Activated CD8-positive, alpha-beta T cell treated with anti-CD3 and anti-CD28 coated beads, Interleukin-2, amount 10 ng/mL, durations not matched to agents 7 days and 5 days (primary cell): ENCODE data around the gene MYORG. TPM values are rescaled to one million over a fixed set of nuclear protein-coding genes. Genes with fewer than 3 reads are reported as not detected.
"Not testable (repeated sequence)": the region's sequence is repeated elsewhere in the genome, so short reads cannot be mapped to it uniquely, and the experiment has no call there.

Source experiments
- ATAC-seq: fragments of 150-1000 bp; cut with Tn5 transposase; one replicate; pipeline ENCODE4 v1.10.0; 2021; ENCODE audit warnings: moderate library complexity
- CTCF ChIA-PET: fragments of 350-600 bp; sonication (Branson Sonifier 250); formaldehyde crosslinking; loops from one replicate; lab custom pipeline; 2021; ENCODE audit warnings: antibody characterized with exemption; lab: Charles Lee
- POLR2A ChIA-PET: fragments of 350-600 bp; sonication (Branson Sonifier 250); formaldehyde crosslinking; loops from one replicate; lab custom pipeline; 2021; ENCODE audit warnings: antibody characterized with exemption; lab: Charles Lee
- DNase-seq: peaks from one replicate; pipeline ENCODE4 v3.0.0-alpha.2; 2020
- H3K27ac Mint-ChIP-seq: one replicate; pipeline ENCODE4 v1.8.0; 2021; ENCODE audit warnings: mild to moderate bottlenecking, mixed read lengths
- H3K27me3 Mint-ChIP-seq: one replicate; pipeline ENCODE4 v1.8.0; 2021; ENCODE audit warnings: low read depth, mixed read lengths
- H3K36me3 Mint-ChIP-seq: one replicate; pipeline ENCODE4 v1.8.0; 2021; ENCODE audit warnings: low read depth, mixed read lengths
- H3K4me1 Mint-ChIP-seq: one replicate; pipeline ENCODE4 v1.8.0; 2021; ENCODE audit warnings: low read depth, mixed read lengths
- H3K4me3 Mint-ChIP-seq: one replicate; pipeline ENCODE4 v1.8.0; 2021; ENCODE audit warnings: mild to moderate bottlenecking, mixed read lengths
- H3K9me3 Mint-ChIP-seq: one replicate; pipeline ENCODE4 v1.8.0; 2022; ENCODE audit warnings: mixed read lengths; ENCODE audit not compliant: insufficient read depth
- total RNA-seq, 2 experiments: library from RNA; stranded (reverse); gene quantifications; one replicate each; pipeline ENCODE4 v1.2.3, GENCODE V29; 2021

MYORG gene
- total RNA-seq, 2 experiments from 2014 or later, result 8.8 to 9.1 TPM

DNA sequence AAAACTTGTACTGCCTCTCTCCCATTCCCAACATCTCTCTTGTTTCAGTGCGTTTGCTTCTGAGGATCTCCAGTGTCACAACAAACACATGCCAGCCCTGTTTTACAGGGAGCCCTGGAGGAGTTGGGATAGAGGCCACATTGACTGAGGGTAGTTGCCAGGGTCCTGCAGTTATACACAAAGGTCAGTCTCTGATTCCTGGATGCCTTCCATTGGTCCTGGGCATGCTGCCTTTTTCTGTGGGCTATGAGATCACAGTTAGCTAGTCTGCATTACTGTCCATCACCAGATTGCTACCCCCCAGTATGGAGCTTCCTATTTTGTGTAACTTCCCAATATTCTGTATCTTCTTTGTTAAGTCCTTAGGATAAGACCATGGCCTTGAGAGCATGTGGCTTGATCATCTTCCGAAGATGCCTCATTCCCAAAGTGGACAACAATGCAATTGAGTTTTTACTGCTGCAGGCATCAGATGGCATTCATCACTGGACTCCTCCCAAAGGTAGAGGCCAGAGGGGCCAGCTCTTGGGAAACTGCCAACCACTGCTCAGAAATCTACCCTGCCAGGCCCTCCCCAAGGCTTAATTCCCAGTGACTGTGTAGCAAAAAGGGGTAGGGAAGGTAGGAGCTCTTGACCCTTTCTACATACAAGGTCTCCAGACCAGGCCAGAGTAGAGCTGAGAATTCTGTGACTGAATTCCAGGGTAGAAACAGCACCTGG lies 37.9 kb downstream of the MYORG start:
- Mint-ChIP-seq H3K27me3 (no peaks in the 10 kb centered on the region), H3K9me3 (no peaks in the 10 kb centered on the region), H3K4me3 (no peak overlapping the region), H3K4me1 (no peaks in the 10 kb centered on the region), H3K27ac (no peak overlapping the region), H3K36me3 (peaks cover 29% of the 10 kb centered on the region)
- DNase-seq, result no peak
- ATAC-seq, result no peak
- POLR2A ChIA-PET, result interaction anchor here (0.6 to 1.0 kb wide), 2 partner anchors 8 to 40 kb away, joined by 3 read pairs; no protein-coding TSS in a partner anchor
- CTCF ChIA-PET, result interaction anchor here (0.7 to 10.6 kb wide), 2 partner anchors 11 to 38 kb away, joined by 3 to 193 read pairs; partner anchors contain the start of gene MYORG

DNA sequence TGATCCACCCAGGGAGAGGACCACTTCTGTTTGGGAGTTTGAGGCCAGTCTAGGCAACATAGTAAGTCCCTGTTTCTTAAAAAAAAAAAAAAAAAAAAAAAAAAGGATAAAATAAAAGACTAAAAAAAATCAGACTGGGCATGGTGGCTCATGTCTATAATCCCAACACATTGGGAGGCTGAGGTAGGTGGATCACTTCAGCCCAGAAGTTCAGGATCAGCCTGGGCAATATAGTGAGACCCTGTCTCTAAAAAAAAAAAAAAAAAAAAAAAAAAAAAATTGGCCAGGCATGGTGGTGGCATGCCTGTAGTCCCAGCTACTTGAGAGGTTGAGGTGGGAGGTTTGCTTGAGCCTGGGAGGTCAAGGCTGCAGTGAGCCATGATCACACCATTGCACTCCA lies 38.6 kb downstream of the MYORG start:
- POLR2A ChIA-PET, result interaction anchor here (0.6 to 1.0 kb wide), 2 partner anchors 8 to 41 kb away, joined by 3 read pairs; no protein-coding TSS in a partner anchor
- CTCF ChIA-PET, result interaction anchor here (10.6 kb wide), 1 partner anchor 39 kb away, joined by 193 read pairs; the partner anchor contains the start of gene MYORG
- H3K36me3 Mint-ChIP-seq, result peaks cover 24% of the 10 kb centered on the region

DNA sequence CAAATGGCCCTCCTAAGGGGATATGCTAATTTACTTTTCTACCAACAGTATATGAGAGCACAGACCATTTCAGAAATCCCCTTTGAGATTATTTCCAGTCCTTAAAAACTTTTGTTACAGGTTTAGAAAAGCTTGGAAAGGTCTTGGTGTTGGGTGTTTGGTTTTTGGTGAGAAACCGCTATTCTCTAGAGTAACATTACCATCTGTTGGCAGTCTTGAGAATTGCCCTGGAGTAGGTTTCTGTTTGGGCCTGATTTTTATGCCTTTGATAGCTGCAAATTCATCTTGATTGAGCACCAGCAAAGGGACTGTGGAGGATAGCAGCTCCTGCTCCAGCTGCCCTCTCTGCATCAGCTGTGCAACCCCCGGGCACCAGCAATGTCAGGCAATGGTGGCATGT lies 39.3 kb downstream of the MYORG start:
- H3K4me1 Mint-ChIP-seq, result no peaks in the 10 kb centered on the region
- no peak overlapping the region for H3K4me3 Mint-ChIP-seq
- H3K9me3 Mint-ChIP-seq, result no peaks in the 10 kb centered on the region
- DNase-seq, result no peak
- no peak overlapping the region for H3K27ac Mint-ChIP-seq
- CTCF ChIA-PET, result interaction anchor here (10.6 kb wide), 1 partner anchor 40 kb away, joined by 193 read pairs; the partner anchor contains the start of gene MYORG
- no peaks in the 10 kb centered on the region for H3K27me3 Mint-ChIP-seq
- no peak for ATAC-seq
- H3K36me3 Mint-ChIP-seq, result peaks cover 23% of the 10 kb centered on the region
- POLR2A ChIA-PET, result interaction anchor here (0.9 kb wide), 1 partner anchor 44 kb away, joined by 3 read pairs; no protein-coding TSS in a partner anchor

More for the DNA sequence above, 38.6 kb downstream of the MYORG start:
- not testable (repeated sequence) for H3K4me3 Mint-ChIP-seq, H3K4me1 Mint-ChIP-seq, H3K27me3 Mint-ChIP-seq, DNase-seq, H3K9me3 Mint-ChIP-seq, ATAC-seq, H3K27ac Mint-ChIP-seq

DNA sequence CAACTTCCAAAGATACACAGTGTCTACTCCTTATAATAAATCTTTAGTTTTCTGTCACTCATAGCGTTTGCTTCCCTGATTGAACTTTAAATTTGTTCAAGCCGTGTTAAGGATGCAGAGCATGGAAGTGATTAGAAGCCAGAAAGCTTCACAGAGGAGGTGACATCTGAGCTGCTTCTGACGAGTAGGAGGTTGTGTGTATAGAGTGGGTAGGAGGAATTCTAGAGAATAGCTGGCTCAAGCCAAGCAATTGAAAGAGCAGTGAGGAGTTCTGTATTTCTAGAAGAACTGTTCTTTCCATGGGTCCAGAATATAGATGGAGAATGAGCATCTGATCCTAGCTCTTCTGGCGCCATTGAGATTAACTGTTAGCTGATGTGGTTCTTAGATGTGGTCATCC lies 41.3 kb downstream of the MYORG start:
- H3K36me3 Mint-ChIP-seq, result peaks cover 17% of the 10 kb centered on the region
- peaks cover 10% of the 10 kb centered on the region for H3K4me1 Mint-ChIP-seq
- no peaks in the 10 kb centered on the region for H3K27me3 Mint-ChIP-seq
- no peak overlapping the region for H3K27ac Mint-ChIP-seq
- ATAC-seq (no peak), DNase-seq (no peak)
- no peaks in the 10 kb centered on the region for H3K9me3 Mint-ChIP-seq
- ChIA-PET CTCF (interaction anchor here (1.0 to 10.6 kb wide), 3 partner anchors 42 to 80 kb away, joined by 3 to 193 read pairs (median 24); partner anchors contain the start of gene MYORG), POLR2A (interaction anchor here (1.6 kb wide), 1 partner anchor 9 kb away, joined by 5 read pairs; no protein-coding TSS in a partner anchor)
- no peak overlapping the region for H3K4me3 Mint-ChIP-seq

DNA sequence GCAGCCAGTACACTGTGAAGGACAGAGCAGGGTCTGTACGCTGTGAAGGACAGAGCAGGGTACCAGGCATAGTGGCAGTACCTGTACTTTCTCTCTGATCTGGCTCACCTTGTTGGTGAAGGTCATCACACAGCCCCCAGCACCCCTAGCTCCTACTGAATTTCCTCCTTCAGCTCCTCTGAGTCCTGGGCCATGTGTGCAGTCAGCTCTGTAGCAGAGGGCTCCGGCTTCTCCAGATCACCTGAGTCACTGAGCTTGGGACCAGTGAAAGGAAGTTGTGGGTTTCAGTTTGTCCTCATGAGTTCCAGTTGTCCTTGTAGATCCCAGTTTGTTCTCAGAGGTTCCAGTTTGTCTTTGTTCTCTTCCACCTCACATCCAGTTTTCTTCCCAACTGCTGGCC lies 41.8 kb downstream of the MYORG start:
- ATAC-seq (no peak), DNase-seq (no peak)
- H3K36me3 Mint-ChIP-seq, result peaks cover 16% of the 10 kb centered on the region
- no peaks in the 10 kb centered on the region for H3K27me3 Mint-ChIP-seq
- H3K4me1 Mint-ChIP-seq, result peaks cover 13% of the 10 kb centered on the region
- H3K9me3 Mint-ChIP-seq, result no peaks in the 10 kb centered on the region
- CTCF ChIA-PET, result interaction anchor here (1.2 to 10.6 kb wide), 4 partner anchors 42 to 83 kb away, joined by 3 to 193 read pairs (median 14); partner anchors contain the start of gene MYORG
- no peak overlapping the region for H3K4me3 Mint-ChIP-seq
- POLR2A ChIA-PET, result interaction anchor here (0.6 to 1.6 kb wide), 3 partner anchors 10 to 156 kb away, joined by 3 to 7 read pairs (median 5); no protein-coding TSS in a partner anchor
- H3K27ac Mint-ChIP-seq, result no peak overlapping the region

DNA sequence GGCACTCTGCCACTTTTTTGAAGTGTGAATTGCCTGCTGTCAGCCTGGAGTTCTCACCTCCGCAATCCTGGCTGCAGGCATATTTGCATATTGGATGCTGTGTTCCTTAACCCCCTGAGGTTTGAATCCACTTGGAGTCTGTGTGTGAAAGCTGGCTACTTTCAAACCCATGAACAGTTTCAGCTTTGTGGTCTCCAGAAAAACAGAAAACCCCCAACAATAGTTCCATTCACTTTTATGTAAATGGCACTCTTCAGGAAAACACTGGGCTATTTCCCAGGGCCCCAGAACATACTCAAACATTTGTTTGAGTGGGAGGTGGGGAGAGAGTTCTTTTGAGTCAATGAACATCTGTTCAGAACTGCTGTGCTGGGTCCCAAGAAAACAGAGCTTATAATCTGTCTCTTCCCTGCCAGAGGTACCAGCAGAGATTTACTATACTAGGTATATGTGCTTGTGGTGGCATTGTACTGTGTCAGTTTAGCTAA lies 42.3 kb downstream of the MYORG start:
- Mint-ChIP-seq H3K27me3 (no peaks in the 10 kb centered on the region), H3K4me3 (no peak overlapping the region), H3K9me3 (no peaks in the 10 kb centered on the region), H3K36me3 (peaks cover 17% of the 10 kb centered on the region), H3K27ac (no peak overlapping the region), H3K4me1 (peaks cover 13% of the 10 kb centered on the region)
- ChIA-PET CTCF (interaction anchor here (0.6 to 10.6 kb wide), 5 partner anchors 32 to 82 kb away, joined by 3 to 193 read pairs (median 4); partner anchors contain the start of gene MYORG), POLR2A (interaction anchor here (0.6 to 2.0 kb wide), 4 partner anchors 10 to 156 kb away, joined by 3 to 7 read pairs (median 4); no protein-coding TSS in a partner anchor)
- ATAC-seq (no peak), DNase-seq (no peak)

DNA sequence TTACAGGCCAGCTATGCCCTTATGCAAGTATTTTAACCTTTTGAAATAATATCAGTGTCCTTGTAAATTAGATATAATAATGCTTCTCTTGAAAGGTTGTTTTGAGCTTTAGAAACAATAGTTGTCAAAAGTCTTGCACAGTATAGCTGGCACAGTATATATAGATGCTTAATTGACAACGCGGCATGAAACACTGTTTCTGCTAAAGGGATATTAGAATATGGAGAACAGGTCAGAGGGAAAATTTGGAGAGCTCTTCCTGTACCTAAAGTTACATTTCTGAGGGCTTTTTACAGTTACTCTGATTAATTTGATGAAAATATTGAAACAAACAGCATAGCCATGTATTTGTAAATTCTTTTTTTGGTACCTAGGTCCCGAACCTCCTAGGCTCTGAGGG lies 42.9 kb downstream of the MYORG start:
- POLR2A ChIA-PET, result interaction anchor here (1.4 to 2.0 kb wide), 3 partner anchors 11 to 47 kb away, joined by 4 to 7 read pairs (median 5); no protein-coding TSS in a partner anchor
- peaks cover 12% of the 10 kb centered on the region for H3K36me3 Mint-ChIP-seq
- DNase-seq (no peak), ATAC-seq (no peak)
- H3K9me3 Mint-ChIP-seq, result no peaks in the 10 kb centered on the region
- no peak overlapping the region for H3K27ac Mint-ChIP-seq
- CTCF ChIA-PET, result interaction anchor here (0.6 to 10.6 kb wide), 8 partner anchors 33 to 270 kb away, joined by 3 to 193 read pairs (median 4); partner anchors contain the start of gene MYORG
- peaks cover 13% of the 10 kb centered on the region for H3K4me1 Mint-ChIP-seq
- H3K27me3 Mint-ChIP-seq, result no peaks in the 10 kb centered on the region
- no peak overlapping the region for H3K4me3 Mint-ChIP-seq

DNA sequence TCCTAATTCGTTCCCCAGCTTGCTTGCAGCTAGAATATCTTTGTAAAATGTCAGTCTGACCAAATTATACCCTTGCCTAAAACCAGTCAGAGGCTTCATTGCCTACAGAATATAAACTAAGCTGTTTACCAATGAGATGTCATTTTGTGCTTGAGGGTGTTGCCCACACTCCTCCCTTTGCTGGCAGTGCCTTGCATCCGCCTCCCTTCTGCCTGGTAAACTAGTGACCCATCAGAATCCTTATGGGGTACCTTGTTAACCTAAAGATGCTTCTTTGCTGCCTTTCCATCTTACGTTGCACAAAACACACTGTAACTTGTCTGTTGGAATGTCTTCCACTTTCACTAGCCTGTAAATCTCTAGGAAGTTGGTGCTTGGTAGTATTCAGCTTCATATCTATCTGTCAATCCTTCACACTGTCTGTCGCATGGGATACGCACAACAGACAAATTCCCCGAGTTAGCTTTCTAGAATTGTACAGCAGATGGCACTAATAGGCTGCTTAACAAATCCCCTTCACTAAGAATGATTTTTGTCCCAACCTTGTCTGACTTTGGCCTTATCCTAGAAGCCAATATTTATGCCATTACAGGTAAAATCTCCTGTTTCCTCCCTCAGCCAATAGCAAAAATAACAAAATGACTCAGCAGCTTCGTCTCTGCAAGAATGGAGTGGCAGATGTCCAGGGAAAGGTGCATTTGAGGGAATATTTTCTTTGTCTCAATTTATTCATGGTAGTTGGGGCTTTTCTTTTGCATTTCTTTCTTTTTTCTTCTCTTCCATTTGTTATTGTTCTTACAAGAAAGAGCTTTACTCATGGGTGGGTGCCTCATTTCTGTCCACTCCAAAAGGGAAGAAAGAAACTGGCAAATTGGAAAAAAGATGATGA lies 44.4 kb downstream of the MYORG start:
- ChIA-PET CTCF (interaction anchor here (0.6 to 10.6 kb wide), 11 partner anchors 22 to 258 kb away, joined by 3 to 193 read pairs (median 5); partner anchors contain the start of gene MYORG), POLR2A (interaction anchor here (1.7 to 2.0 kb wide), 2 partner anchors 47 to 48 kb away, joined by 4 to 5 read pairs; no protein-coding TSS in a partner anchor)
- Mint-ChIP-seq H3K4me3 (no peak overlapping the region), H3K36me3 (peaks cover 6% of the 10 kb centered on the region), H3K27ac (no peak overlapping the region), H3K4me1 (peaks cover 20% of the 10 kb centered on the region), H3K27me3 (no peaks in the 10 kb centered on the region), H3K9me3 (no peaks in the 10 kb centered on the region)
- ATAC-seq (no peak), DNase-seq (peak; percentile 26)

DNA sequence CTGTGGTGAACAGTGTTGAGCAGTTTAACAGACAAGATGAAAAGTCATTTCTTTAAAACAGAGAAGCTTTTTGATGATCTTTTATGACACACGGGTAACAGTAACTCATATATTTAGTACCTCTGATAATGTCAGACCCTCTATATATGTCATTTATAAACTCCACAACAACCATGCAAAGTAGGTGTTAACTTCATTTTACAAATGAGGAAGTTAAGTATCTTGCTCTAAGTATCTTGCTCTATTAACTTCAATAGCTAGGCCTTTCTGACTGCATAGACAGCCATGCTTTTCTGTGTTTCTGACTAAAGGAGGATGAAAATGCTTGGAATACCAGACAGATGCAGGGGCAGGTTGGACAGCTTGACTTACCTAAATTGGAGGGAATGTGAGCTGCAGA lies 45.5 kb downstream of the MYORG start:
- no peak for DNase-seq
- Mint-ChIP-seq H3K9me3 (no peaks in the 10 kb centered on the region), H3K36me3 (peaks cover 6% of the 10 kb centered on the region), H3K4me3 (no peak overlapping the region), H3K4me1 (peaks cover 27% of the 10 kb centered on the region), H3K27ac (no peak overlapping the region), H3K27me3 (no peaks in the 10 kb centered on the region)
- ChIA-PET CTCF (interaction anchor here (1.0 to 10.6 kb wide), 6 partner anchors 11 to 170 kb away, joined by 3 to 193 read pairs (median 6); partner anchors contain the start of gene MYORG), POLR2A (interaction anchor here (1.8 kb wide), 1 partner anchor 46 kb away, joined by 11 read pairs; no protein-coding TSS in a partner anchor)
- no peak for ATAC-seq

DNA sequence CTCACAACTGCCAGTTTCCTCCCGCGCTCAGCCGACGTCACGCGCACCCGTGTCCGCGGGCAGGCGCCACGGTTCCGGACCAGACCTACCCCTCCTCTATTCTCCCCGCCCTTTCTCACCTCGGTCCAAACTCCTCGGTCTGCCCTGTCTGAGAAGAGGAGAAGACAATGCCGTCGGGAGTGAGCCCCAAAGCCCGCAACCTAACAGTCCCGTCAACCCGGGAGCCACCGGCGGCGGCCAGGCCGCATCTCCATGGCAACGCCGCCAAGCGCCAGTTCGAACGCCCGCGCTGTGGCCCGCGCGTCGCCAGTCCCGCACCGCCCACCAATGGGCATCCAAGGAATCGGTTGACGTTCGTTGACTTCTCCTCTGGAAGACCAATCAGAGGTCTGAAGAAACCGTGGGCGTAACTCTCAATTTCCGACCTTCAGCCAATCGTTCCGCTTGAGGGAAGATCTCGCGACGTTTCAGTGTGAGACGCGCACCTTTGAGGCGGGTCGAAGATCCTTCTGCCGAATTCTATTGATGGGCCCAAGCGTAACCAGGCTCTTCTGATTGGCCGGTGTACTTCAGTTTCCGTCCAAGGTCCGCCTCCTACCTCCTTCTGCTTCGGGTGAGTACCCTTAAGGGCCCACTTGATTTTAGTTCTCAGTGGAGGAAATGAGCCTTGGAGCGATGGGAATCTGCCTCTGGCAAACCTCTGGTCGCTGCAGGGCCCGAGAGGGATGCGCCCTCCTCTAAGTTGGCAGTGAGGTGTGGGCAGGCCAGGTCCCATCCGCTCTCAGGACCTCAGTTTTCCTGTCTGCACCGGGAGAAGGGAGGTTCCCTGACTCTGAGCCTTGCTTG lies 47.5 kb downstream of the MYORG start, which contains the start of the genes KIF24 and NUDT2:
Gene KIF24 (minus strand): TSS at position 282 of the 846 bp plus-strand sequence. CDS start 17,922 bp downstream, outside the sequence.
Gene NUDT2 (plus strand): TSS at position 583 of the 846 bp plus-strand sequence. CDS start 9,471 bp downstream, outside the sequence.
- CTCF ChIA-PET, result no interaction called here
- Mint-ChIP-seq H3K9me3 (no peaks in the 10 kb centered on the region), H3K27me3 (no peaks in the 10 kb centered on the region), H3K36me3 (peaks cover 6% of the 10 kb centered on the region), H3K27ac (peak within 1 kb of the TSS; percentile 99), H3K4me1 (peaks cover 27% of the 10 kb centered on the region), H3K4me3 (peak within 1 kb of the TSS; percentile 97)
- POLR2A ChIA-PET, result no interaction called here
- ATAC-seq (peak; percentile 95), DNase-seq (peak; percentile 98)
